ENCODE measurements around the gene TBX3.

The TBX3 gene

DNA sequence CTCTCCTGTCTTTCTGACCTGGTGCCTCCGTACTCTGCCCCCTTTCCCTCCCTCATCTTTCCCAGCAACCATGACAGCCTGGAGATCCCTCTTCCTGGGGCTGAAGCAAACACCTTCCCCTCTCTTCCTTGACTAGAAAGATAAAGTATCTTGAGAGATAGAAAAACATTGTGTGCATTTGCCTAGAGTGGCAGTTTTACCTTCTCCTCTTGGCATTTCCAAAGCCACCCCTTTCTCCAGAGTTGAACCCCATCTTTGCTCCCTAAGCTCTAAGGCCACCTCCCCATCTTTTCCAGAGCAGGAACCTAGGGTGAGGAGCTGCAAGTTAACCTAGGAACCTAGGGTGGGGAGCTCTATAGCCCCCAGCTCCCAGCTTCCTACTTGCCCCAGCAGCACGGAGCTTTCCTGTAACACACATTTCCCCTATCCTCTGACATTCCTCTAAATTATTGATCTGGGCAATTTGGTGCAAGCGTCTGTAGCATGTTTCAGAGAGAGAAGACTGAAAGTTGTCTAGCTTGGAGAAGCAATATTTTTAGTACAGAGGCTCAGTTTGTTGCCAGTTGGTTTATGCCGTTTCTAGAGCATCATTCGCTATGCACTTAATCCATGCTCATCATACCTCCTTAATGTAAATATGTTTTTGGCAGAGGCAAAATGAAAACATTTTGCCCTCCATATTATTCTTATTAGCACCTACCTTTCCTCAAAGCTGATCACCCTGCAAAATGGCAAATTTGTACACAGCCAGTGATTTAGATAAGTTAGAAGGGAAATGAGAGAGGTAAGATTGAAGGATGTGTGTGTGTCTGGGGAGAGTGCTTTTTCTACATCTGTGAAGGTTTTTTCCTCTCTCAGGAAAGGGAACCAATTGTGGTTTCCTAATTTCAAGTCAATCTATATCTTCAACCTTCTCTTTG lies 5.4 kb upstream of the TBX3 start:
- no peaks in the 10 kb centered on the region for H3K79me2 ChIP-seq (ENCODE audit: control insufficient read depth, insufficient read depth, low read length, unreplicated experiment)
- peaks cover 22% of the 10 kb centered on the region for H3K27me3 ChIP-seq (ENCODE audit: insufficient read depth, low read length)
- no peak overlapping the region for H3K27ac ChIP-seq (ENCODE audit: low read depth, low read length)
- H3K36me3 ChIP-seq (ENCODE audit: insufficient read depth, low read length) = no peaks in the 10 kb centered on the region
- H3K4me1 ChIP-seq (ENCODE audit: control insufficient read depth, insufficient read depth, low read length, unreplicated experiment) = no peaks in the 10 kb centered on the region
- no peak overlapping the region for H3K4me3 ChIP-seq (ENCODE audit: low read depth, low read length)
- H2AFZ ChIP-seq (ENCODE audit: low read length, unreplicated experiment) = no peak overlapping the region

DNA sequence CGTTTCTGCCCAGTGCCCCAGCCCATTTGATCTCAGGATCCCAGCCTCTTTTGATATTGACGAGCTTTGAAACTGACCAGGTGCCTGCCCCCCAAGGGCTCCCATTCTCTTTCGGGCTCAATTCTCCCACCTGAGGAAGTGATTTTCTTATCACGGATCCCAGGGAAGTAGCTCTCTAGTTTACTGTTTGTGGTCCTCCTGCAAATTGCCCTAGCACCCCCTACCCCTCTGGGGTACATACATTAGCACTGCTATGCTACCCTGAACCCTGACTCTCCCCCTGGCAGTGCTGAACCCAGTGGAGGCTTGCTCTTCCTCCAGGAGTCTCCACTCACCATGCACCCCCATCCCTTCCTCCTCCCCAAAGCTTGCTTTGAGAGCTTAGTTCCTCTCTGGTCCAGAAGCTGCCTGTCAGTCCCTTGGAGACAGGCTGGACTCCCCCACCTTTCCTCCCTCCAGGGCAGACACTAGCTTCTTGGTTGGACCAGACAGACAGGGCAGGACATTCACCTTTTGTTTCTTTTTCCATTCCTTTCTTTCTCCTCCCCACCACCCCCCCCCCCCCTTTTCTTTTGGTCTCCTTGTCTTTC lies 4.4 kb upstream of the TBX3 start:
- Histone ChIP-seq H3K27ac (ENCODE audit: low read depth, low read length) (no peak overlapping the region), H3K27me3 (ENCODE audit: insufficient read depth, low read length) (peaks cover 12% of the 10 kb centered on the region), H3K4me3 (ENCODE audit: low read depth, low read length) (no peak overlapping the region), H3K79me2 (ENCODE audit: control insufficient read depth, insufficient read depth, low read length, unreplicated experiment) (peaks cover 3% of the 10 kb centered on the region), H2AFZ (ENCODE audit: low read length, unreplicated experiment) (no peak overlapping the region), H3K4me1 (ENCODE audit: control insufficient read depth, insufficient read depth, low read length, unreplicated experiment) (no peaks in the 10 kb centered on the region), H3K36me3 (ENCODE audit: insufficient read depth, low read length) (no peaks in the 10 kb centered on the region)

DNA sequence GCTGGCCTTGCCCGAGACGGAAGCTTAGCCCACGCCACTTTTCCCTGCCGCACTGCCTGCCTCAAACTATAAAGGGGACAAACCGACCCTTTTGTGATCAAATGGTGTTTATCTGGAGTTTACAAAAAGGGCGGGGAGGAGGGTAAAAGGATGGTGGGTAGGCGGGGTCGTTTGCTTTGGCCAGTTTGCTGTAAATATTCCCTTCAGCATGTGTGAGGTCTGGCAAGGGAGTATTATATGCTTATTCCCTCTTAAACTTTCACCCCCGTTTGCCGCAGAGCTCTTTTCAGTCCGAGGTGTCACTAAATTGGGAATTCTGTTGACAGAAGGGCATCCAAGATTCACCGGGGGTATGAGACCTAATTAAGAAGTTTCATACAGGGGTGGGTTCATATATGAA lies 3.8 kb upstream of the TBX3 start:
- no peak overlapping the region for H3K4me3 ChIP-seq (ENCODE audit: low read depth, low read length)
- peaks cover 9% of the 10 kb centered on the region for H3K79me2 ChIP-seq (ENCODE audit: control insufficient read depth, insufficient read depth, low read length, unreplicated experiment)
- H3K27me3 ChIP-seq (ENCODE audit: insufficient read depth, low read length) = 0 out of 2 replicates have a peak, but pooled peaks cover 7% of the 10 kb centered on the region
- H3K27ac ChIP-seq (ENCODE audit: low read depth, low read length) = no peak overlapping the region
- no peaks in the 10 kb centered on the region for H3K4me1 ChIP-seq (ENCODE audit: control insufficient read depth, insufficient read depth, low read length, unreplicated experiment)
- H2AFZ ChIP-seq (ENCODE audit: low read length, unreplicated experiment) = no peak overlapping the region
- no peaks in the 10 kb centered on the region for H3K36me3 ChIP-seq (ENCODE audit: insufficient read depth, low read length)

DNA sequence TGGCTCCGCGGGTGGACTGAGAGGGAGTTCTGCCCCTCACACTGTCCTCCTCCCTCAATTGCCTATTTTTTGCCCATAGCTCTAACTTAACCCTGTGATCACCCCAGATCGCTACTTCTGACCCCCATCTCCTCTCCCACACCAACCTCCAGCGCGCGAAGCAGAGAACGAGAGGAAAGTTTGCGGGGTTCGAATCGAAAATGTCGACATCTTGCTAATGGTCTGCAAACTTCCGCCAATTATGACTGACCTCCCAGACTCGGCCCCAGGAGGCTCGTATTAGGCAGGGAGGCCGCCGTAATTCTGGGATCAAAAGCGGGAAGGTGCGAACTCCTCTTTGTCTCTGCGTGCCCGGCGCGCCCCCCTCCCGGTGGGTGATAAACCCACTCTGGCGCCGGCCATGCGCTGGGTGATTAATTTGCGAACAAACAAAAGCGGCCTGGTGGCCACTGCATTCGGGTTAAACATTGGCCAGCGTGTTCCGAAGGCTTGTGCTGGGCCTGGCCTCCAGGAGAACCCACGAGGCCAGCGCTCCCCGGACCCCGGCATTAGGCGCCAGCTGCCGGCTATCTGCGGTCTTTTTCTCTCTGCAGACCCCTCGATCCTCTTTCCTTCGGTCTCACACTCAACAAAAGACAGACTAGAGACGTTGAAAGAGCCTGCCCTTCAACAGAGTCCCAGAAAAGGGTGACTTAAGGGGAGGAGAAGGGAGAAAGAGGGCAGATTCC lies 3.0 kb upstream of the TBX3 start:
- 0 out of 2 replicates have a peak, but pooled peaks cover 3% of the 10 kb centered on the region for H3K27me3 ChIP-seq (ENCODE audit: insufficient read depth, low read length)
- no peak overlapping the region for H3K27ac ChIP-seq (ENCODE audit: low read depth, low read length)
- no peaks in the 10 kb centered on the region for H3K4me1 ChIP-seq (ENCODE audit: control insufficient read depth, insufficient read depth, low read length, unreplicated experiment)
- H3K4me3 ChIP-seq (ENCODE audit: low read depth, low read length) = no peak overlapping the region
- peaks cover 17% of the 10 kb centered on the region for H3K79me2 ChIP-seq (ENCODE audit: control insufficient read depth, insufficient read depth, low read length, unreplicated experiment)
- H3K36me3 ChIP-seq (ENCODE audit: insufficient read depth, low read length) = no peaks in the 10 kb centered on the region
- H2AFZ ChIP-seq (ENCODE audit: low read length, unreplicated experiment) = no peak overlapping the region

DNA sequence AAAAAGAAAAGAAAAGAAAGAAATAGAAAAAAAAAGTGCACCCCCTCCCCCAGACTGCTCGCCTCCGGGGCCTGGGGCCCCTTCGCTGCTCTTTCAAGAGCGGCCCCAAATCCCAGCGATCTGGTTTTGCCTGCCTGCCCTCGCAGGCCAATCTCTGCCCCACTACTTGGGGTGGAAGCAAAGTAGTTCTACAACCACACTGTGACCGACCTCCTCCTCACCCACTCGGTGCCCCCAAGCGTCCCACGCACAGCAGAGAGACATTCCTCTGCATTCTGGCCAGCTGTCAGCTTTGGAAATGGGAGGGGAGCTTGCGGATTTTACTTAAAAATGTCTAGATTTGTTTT lies 2.4 kb upstream of the TBX3 start:
- H2AFZ ChIP-seq (ENCODE audit: low read length, unreplicated experiment) = no peak overlapping the region
- H3K4me1 ChIP-seq (ENCODE audit: control insufficient read depth, insufficient read depth, low read length, unreplicated experiment) = no peaks in the 10 kb centered on the region
- H3K79me2 ChIP-seq (ENCODE audit: control insufficient read depth, insufficient read depth, low read length, unreplicated experiment) = peaks cover 23% of the 10 kb centered on the region
- 0 out of 2 replicates have a peak, but pooled peaks cover 3% of the 10 kb centered on the region for H3K27me3 ChIP-seq (ENCODE audit: insufficient read depth, low read length)
- no peak overlapping the region for H3K27ac ChIP-seq (ENCODE audit: low read depth, low read length)
- H3K36me3 ChIP-seq (ENCODE audit: insufficient read depth, low read length) = no peaks in the 10 kb centered on the region
- H3K4me3 ChIP-seq (ENCODE audit: low read depth, low read length) = no peak overlapping the region

DNA sequence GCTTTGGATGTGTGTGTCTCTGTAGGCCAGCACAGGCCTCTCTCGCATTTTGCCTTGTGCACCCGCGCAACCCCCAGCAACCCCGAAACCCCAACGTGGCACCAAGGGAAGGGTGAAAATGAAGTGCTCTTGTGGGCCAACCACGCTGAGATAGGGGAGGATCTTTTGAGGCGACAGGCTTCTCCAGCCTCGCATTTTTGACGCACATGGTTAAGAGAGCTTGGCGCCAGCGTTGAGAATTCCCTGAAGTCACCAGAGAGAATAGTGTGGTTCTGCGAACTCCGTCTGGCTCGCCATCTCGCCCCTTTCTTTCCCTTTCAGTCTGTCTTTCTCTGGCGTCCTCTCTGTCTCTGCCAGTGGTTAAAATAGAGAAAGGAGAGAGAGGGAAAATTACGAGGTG lies 1.9 kb upstream of the TBX3 start:
- 0 out of 2 replicates have a peak, but pooled peaks cover 1% of the 10 kb centered on the region for H3K36me3 ChIP-seq (ENCODE audit: insufficient read depth, low read length)
- H3K4me3 ChIP-seq (ENCODE audit: low read depth, low read length) = no peak overlapping the region
- no peak overlapping the region for H2AFZ ChIP-seq (ENCODE audit: low read length, unreplicated experiment)
- no peaks in the 10 kb centered on the region for H3K4me1 ChIP-seq (ENCODE audit: control insufficient read depth, insufficient read depth, low read length, unreplicated experiment)
- no peak overlapping the region for H3K27ac ChIP-seq (ENCODE audit: low read depth, low read length)
- peaks cover 28% of the 10 kb centered on the region for H3K79me2 ChIP-seq (ENCODE audit: control insufficient read depth, insufficient read depth, low read length, unreplicated experiment)
- no peaks in the 10 kb centered on the region for H3K27me3 ChIP-seq (ENCODE audit: insufficient read depth, low read length)

DNA sequence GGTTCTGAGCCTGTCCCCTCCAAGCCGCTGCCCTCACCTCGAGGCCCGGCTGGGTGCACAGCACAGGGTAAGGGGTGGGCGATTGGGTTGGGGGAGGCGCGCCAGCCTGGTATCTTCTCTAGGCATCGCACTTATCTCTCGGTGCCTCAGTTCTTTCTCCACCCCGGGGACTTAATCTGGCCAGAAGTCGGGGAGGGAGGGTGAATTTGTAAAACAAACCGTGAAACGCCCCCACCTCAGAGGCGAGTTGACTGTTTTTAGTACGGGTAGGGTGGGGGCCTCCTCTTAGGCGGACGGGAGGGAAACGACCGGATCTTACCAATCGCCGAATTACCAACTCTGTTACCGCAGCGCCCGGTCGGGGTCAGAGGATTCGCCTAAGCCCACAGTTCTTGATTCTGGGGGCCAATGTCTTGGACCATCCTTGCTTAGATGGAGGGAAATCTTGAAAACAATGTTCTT lies 1.4 kb upstream of the TBX3 start:
- Histone ChIP-seq H3K4me1 (ENCODE audit: control insufficient read depth, insufficient read depth, low read length, unreplicated experiment) (peaks cover 2% of the 10 kb centered on the region), H3K79me2 (ENCODE audit: control insufficient read depth, insufficient read depth, low read length, unreplicated experiment) (peaks cover 33% of the 10 kb centered on the region), H3K27me3 (ENCODE audit: insufficient read depth, low read length) (no peaks in the 10 kb centered on the region), H3K36me3 (ENCODE audit: insufficient read depth, low read length) (0 out of 2 replicates have a peak, but pooled peaks cover 6% of the 10 kb centered on the region), H3K4me3 (ENCODE audit: low read depth, low read length) (peak overlapping the region; percentile 97), H3K27ac (ENCODE audit: low read depth, low read length) (peak overlapping the region; percentile 88), H2AFZ (ENCODE audit: low read length, unreplicated experiment) (peak overlapping the region; percentile 59)

DNA sequence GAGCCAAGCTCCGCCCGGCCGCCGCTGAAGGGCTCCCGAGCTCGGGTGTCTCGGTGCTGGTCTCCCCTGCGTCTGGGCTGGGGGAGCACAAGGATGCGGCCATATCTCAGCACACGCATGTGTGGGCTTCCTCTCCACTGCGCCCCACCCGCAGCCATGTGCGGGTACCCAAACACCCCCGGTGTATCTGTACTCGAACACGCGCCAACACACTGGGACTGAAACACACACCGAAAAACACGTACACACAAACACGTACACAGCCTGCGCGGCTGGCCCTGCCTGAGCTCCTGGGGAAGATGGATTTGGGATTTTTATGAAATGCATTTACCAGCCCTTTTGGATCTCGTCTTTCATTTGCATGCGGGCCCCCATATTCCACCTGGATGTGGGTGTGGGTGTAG lies 897 bp upstream of the TBX3 start:
- Histone ChIP-seq H3K27ac (ENCODE audit: low read depth, low read length) (peak overlapping the region; percentile 88), H3K79me2 (ENCODE audit: control insufficient read depth, insufficient read depth, low read length, unreplicated experiment) (peaks cover 38% of the 10 kb centered on the region), H3K4me1 (ENCODE audit: control insufficient read depth, insufficient read depth, low read length, unreplicated experiment) (peaks cover 7% of the 10 kb centered on the region)

DNA sequence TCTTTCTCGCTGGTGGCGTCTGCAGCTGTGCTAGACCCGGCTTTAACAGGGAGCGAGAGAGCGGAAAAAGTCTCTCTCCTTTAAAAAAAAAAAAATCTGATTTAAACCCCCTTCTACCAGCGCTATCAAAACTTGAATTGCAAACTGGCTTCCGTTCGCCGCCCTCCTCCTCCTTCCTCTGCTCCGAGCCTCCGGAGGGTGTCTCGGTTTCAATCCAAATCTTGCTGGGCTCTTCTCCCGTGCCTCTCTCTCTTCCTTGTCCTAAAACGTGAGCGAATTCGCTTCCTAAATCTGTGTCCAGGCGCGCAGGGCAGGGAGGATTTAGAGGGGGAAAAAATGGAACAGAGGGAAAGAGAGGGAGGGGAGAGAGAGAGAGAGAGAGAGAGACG lies 272 bp downstream of the TBX3 start:
- Histone ChIP-seq H3K79me2 (ENCODE audit: control insufficient read depth, insufficient read depth, low read length, unreplicated experiment) (peaks cover 50% of the 10 kb centered on the region), H3K4me1 (ENCODE audit: control insufficient read depth, insufficient read depth, low read length, unreplicated experiment) (peaks cover 17% of the 10 kb centered on the region), H3K36me3 (ENCODE audit: insufficient read depth, low read length) (peaks cover 14% of the 10 kb centered on the region), H2AFZ (ENCODE audit: low read length, unreplicated experiment) (peak overlapping the region; percentile 94), H3K27ac (ENCODE audit: low read depth, low read length) (peak overlapping the region; percentile 88), H3K4me3 (ENCODE audit: low read depth, low read length) (peak overlapping the region; percentile 97), H3K27me3 (ENCODE audit: insufficient read depth, low read length) (no peaks in the 10 kb centered on the region)

More for the DNA sequence above, 897 bp upstream of the TBX3 start:
- H3K27me3 ChIP-seq (ENCODE audit: insufficient read depth, low read length) = no peaks in the 10 kb centered on the region
- H2AFZ ChIP-seq (ENCODE audit: low read length, unreplicated experiment) = peak overlapping the region; percentile 59
- 0 out of 2 replicates have a peak, but pooled peaks cover 7% of the 10 kb centered on the region for H3K36me3 ChIP-seq (ENCODE audit: insufficient read depth, low read length)
- H3K4me3 ChIP-seq (ENCODE audit: low read depth, low read length) = peak overlapping the region; percentile 97

DNA sequence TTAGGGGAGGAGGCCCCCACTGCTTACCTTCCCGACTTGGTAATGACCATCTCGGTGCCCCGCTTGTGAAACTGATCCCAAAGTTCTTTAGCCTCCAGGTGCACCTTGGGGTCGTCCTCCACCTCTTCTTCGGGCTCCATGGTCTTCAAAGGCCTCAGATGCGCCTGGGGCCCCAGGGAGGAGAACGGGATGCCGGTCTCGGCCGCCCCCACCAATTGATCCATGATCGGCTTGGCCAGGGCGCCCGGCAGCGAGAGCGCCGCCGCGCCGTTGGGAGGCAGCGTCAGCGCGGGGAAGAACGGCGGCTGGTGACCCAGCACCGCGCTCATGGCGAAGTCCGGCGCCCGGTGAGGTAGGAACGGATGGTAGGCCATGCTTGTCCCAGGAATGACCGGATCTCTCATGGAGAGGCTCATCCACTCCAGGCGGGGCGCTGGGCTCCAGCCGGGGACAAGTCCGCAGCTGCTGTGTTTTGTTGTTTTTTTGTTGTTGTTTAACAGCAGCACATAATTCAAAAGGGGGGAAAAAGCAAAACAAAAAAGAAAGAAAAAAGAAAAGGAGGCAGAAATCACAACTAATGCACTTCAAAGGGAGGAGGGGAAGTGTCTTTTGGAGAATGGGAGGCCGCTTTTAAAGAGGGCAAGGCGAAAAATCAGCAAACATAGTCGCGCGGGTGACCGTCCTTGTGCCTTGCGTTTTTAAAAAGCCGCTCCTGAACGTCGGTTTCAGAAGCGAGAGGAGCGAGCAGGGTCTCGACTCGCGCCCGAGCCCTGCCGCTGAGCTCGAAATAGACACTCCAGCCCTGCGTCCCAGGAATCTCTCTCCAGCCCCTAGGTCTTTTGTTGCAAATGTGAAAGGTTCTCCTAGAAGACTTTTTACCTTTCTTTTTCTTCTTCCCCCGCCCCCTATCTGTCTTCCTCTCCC lies 928 bp downstream of the TBX3 start:
- H3K4me3 ChIP-seq (ENCODE audit: low read depth, low read length) = peak overlapping the region; percentile 97
- peak overlapping the region; percentile 94 for H2AFZ ChIP-seq (ENCODE audit: low read length, unreplicated experiment)
- H3K4me1 ChIP-seq (ENCODE audit: control insufficient read depth, insufficient read depth, low read length, unreplicated experiment) = peaks cover 17% of the 10 kb centered on the region
- H3K79me2 ChIP-seq (ENCODE audit: control insufficient read depth, insufficient read depth, low read length, unreplicated experiment) = peaks cover 56% of the 10 kb centered on the region
- H3K27ac ChIP-seq (ENCODE audit: low read depth, low read length) = peak overlapping the region; percentile 88
- H3K36me3 ChIP-seq (ENCODE audit: insufficient read depth, low read length) = peaks cover 18% of the 10 kb centered on the region
- no peaks in the 10 kb centered on the region for H3K27me3 ChIP-seq (ENCODE audit: insufficient read depth, low read length)
